GM18520 (cell line): ENCODE results near the gene PRAMEF13.
"Not testable (repeated sequence)": the region's sequence is repeated elsewhere in the genome, so short reads cannot be mapped to it uniquely, and the experiment has no call there.

Experiments used
- ATAC-seq: cut with Tn5 transposase; IDR thresholded peaks from one replicate; pipeline ENCODE4 v1.9.1; 2021; ENCODE audit not compliant: unreplicated experiment

Gene PRAMEF13

GRCh38 chr1:13171548-13171947, 29.7 kb downstream of the PRAMEF13 start, which contains the start of gene PRAMEF9:
Gene PRAMEF9, plus strand, starts transcription at chr1:13171848. Its CDS starts 3,433 bp downstream, at chr1:13175281.
- ATAC-seq = not testable (repeated sequence)

DNA sequence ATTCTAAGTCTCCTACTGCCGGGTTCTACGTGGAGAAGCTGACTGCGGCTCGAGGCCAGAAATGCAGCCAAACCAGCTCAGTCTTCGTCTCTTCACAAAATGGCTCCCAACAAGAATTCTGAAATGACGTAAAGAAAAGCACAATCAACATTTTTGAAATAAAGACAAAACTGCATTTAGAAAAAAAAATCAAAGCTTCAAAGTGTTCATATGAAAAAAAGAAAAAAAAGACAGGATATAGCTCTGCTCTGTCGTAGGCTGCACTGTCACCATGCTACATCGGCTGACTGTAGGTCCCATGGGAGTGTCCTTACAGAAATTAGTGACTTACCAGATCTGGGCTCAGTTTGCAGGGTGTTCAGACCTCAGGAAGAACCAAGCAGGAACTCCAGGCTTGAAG, 35.7 kb downstream of the PRAMEF13 start, which contains the start of gene HNRNPCL4:
TSS of gene HNRNPCL4 (minus strand) at position 101 of the 400 bp plus-strand sequence. CDS start 164 bp downstream, outside the sequence.
- not testable (repeated sequence) for ATAC-seq

DNA sequence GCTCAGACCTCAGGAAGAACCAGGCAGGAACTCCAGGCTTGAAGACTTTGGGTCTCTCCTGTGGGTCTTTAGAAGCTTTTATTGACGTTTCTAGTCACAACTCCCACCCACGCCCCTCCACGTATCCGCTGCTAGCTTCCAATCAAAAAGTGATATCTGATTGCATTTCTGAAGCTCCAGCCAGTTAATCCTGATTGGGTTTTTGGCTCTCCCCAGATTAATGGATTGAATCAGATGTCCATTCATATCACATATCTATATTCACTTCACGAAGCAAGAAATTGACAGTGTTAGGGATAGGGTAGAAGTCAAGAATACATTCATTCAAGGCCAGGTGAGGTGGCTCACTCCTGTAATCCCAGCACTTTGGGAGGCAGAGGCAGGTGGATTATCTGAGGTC, 45.3 kb downstream of the PRAMEF13 start, which contains the start of gene PRAMEF26:
TSS of gene PRAMEF26 (minus strand) at position 101 of the 400 bp plus-strand sequence. CDS start 2,914 bp downstream, outside the sequence.
- ATAC-seq = not testable (repeated sequence)
